COR-L47 (cell line): ENCODE data around the gene GIMD1.
"Not testable (repeated sequence)": the region's sequence is repeated elsewhere in the genome, so short reads cannot be mapped to it uniquely, and the experiment has no call there.

Experiments
- DNase-seq: peaks from one replicate; lab custom pipeline; 2025; lab: John Stamatoyannopoulos, UW

The GIMD1 gene

DNA sequence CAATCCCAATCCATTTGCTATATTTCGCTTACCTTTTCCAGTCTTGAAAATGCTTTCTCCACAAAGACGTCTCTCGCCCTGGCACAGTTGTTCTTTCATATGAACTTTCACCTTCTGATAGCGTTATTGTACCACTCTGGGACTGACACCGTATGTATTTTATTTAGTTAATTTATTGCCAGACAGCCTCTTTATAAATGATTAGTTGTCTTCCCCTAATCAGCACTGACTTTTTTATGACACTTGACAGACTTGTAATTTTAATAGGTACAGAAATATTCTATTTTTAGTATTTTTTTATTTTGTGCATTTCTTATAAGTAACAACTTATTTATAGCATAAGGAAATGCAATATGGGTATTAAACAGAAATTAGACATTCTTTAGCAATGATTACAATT lies at the start of gene GIMD1:
Gene GIMD1 (minus strand): TSS at position 101 of the 400 bp plus-strand sequence. CDS start 1,343 bp downstream, outside the sequence.
- no peak for DNase-seq

- no peak for DNase-seq
These were observed 45.8 kb upstream of the GIMD1 start for GRCh38 chr4:106414366-106414765.

GRCh38 chr4:106409901-106410889 lies 41.6 kb upstream of the GIMD1 start:
- DNase-seq: no peak

GRCh38 chr4:106408004-106408403 lies 39.4 kb upstream of the GIMD1 start:
- DNase-seq: not testable (repeated sequence)

- no peak for DNase-seq
These were observed 32.6 kb upstream of the GIMD1 start for GRCh38 chr4:106401157-106401556.

DNA sequence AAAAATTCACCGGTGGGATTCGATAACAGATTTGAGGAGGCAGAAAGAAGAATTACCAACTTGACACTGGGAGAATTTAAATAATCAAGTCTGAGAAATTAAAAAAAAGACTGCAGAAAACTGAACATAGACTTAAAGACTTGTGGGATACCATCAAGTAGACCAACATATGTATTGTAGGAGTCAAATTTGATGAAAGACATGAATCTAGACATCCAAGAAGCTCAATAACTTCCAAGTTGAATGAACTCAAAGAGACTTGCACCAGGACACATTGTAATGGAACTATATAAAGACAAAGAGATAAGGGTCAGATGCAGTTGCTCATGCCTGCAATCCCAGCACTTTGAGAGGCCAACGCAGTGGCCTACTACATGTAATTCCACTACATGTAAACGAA lies 30.3 kb upstream of the GIMD1 start:
- DNase-seq: not testable (repeated sequence)

DNA sequence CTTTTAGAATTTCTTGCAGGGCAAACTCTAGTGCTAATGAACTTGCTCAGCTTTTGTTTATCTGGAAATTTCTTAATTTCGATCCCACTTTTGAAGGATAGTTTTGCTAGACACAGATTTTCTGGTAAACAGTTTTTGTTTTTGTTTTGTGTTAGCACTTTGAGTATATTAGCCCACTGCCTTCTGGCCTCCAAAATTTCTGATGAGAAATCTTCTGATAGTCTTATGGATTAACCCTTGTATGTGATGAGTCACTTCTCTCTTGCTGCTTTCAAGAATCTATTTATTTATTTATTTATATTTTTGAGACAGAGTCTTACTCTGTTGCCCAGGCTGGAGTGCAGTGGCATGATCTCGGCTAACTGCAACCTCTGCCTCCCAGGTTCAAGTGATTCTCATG lies 27.0 kb upstream of the GIMD1 start:
- DNase-seq: no peak

GRCh38 chr4:106385853-106386393 lies 17.3 kb upstream of the GIMD1 start:
- no peak for DNase-seq

- no peak for DNase-seq
These were observed 16.3 kb upstream of the GIMD1 start for GRCh38 chr4:106384878-106385277.

DNA sequence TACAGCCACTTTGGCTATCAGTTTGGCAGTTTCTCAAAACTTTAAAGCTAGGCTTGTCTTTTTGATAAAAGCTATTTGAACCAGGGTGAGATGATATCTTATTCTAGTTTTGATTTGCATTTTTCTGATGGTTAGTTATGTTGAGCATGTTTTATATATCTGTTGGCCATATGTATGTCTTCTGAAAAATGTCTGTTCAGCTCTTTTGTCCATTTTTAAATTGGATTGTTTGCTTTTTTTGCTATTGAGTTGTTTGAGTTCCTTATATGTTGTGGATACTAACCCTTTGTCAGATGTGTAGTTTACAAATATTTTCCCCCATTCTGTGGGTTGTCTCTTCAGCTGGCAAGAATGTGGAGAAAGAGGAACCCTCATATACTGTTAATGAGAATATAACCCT lies 11.6 kb upstream of the GIMD1 start:
- DNase-seq: no peak

DNA sequence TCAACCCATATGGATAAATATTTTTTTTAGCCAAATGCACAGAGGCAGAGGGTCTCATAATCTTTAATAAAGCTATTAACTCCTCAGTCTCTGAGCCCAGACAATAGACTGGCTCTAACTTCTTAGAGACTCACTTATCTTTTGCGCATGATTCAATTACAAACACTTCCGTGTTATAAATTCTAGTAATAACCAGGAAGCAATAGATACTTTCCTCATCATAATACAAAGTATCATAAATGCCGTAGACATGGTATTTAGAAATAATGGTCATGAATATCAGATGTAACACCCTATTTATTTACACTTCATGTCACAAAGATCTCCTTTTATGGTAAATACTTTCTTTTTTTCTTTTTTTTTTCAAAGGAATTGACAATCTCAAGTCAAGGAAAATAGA lies 4.4 kb upstream of the GIMD1 start:
- DNase-seq: no peak

- DNase-seq: no peak
These were observed 2.6 kb upstream of the GIMD1 start for GRCh38 chr4:106371161-106371560.

DNA sequence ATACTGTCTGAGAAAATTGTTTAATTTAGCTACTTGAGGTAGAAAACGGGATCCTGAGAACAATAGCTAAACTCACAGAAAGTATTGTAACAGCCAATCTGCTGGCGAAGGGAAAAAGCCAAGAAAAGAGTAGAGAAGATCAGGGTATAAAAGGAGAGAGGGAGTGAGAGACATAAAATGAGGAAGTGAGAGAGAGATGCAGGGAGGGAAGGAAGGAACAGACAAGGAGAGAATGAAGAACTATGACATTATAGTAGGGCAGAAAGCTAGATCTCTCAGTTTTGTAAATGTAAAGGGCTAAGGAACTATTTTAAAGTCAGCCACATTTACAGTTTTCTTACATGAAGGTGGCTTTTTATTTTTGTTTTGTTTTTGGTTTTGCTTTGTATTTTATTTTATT lies 1.6 kb upstream of the GIMD1 start:
- no peak for DNase-seq

DNA sequence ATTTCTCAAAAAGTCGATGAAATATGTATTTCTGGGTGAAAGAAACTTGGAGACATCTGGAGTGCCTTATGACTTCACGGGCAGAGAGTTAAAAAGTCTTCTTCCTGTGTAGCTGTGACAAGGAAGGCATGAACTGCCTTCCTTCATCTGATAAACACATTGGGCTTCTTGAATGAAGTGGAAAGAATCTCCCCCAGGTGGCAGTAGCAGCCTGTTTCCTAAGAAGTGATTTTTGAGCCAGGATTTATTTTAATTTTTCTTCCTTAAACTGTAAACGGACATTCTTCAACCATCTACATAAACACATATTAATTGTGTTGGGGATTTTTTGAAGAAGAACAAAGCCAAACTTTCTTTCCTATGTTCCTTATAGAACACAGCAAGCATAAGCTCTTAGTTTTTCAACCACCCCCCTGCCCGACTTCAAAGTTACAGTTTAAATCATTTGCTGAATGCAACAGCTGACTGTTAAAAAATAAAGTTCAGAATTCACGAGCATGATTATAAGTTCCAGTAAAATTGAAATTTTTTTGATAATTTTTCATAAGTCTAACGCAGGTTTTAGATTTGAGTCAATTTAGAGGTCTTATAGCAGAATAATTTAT lies 980 bp upstream of the GIMD1 start:
- DNase-seq: peak; percentile 3

- no peak for DNase-seq
These were observed 1.5 kb downstream of the GIMD1 start for GRCh38 chr4:106367072-106367471.

GRCh38 chr4:106366026-106366425 lies 2.6 kb downstream of the GIMD1 start:
- DNase-seq: no peak

DNA sequence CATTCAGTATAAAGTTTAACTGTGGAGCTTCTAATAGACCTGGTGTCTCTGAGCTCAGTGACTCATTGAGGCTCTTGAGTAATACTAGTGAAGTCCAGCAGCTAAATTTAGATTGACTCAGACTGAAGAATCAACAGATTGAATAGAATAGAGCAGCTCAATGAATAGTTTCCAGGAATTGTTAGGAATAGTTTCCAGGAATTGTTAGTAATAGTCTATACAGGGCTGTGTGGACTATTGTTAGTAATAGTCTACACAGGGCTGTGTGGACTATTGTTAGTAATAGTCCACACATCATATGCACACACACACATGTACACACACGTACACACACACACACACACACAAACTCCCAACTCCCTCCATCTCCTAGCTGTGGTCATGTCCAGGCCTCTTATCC lies 3.0 kb downstream of the GIMD1 start:
- DNase-seq: no peak

DNA sequence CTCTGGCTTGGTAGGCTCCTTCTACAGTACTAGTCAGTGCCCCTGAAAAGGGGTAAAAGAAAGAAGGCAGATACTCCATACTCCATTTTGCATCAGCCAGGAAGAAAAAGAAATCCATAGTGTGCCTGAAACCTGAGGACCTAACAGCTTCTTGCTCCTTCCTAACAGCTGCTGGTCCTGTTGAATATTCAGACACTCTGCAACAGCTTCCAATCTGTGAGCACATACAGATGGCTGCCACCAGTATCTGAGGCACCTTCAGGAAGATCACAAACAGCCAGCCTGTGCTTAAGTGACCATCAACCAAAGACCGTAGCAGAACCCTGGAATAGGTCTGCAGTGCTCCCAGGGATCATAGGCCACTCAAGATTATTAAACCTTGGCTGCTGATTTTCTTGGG lies 4.3 kb downstream of the GIMD1 start:
- no peak for DNase-seq

GRCh38 chr4:106362086-106362825 lies 6.3 kb downstream of the GIMD1 start:
- DNase-seq: no peak

GRCh38 chr4:106358899-106359298 lies 9.7 kb downstream of the GIMD1 start:
- no peak for DNase-seq

GRCh38 chr4:106355193-106355592 lies 13.4 kb downstream of the GIMD1 start:
- DNase-seq: no peak

DNA sequence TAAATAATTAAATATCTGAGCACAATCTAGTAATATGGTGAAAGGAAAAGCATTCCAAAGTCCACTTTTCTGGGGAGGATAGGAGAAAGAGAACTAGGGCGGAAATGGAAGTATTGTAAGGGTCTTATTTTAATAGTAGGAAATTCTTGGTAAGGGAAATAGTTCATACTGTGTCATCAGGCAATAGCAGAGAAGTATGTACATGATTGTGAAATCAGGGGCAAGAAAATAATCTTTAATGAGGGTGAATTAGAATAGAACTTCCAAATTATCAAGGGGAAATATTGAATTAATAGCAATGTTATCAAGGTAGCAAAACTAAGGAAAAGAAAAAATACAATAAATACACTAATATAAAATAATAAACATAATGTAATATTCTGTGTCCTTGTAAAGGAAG lies 14.8 kb downstream of the GIMD1 start:
- no peak for DNase-seq
